ENCODE results near the gene ZNF236.
A peak's percentile ranks its signal among the peaks of the same experiment; 100 is the strongest.
"Not testable (repeated sequence)": the region's sequence is repeated elsewhere in the genome, so short reads cannot be mapped to it uniquely, and the experiment has no call there.

The ZNF236 gene

DNA sequence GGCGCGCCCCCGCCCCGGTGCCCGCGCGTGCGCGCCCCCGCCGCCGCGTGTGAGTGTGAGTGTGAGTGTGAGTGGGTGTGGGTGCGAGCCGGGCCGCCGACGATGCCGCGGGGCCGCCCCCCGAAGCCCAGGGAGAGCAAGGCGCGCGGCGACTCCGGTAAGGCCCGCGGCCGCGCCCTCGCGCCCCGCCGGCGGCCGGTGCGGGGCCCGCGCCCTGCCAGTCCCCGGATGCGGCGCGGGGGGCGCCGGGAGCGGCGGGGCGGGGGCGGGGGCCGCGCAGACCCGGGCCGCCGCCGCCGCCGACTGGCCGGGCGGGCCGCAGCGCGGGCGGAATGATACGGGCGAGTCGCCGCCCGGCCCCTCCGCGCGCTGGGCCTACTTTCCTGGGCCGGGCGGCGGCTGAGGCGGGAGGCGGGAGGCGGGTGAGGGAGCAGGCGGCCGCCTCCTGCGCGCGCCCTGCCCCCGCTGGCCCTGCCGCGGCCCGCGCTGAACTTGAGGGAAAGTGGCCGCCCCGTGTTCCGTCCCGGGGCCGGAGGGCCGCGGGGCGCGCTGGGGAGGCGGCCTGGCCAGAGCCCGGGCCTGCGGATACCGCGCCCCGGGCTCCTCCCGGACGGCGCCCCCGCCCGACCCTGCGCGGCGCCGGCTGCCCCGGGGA lies at the start of gene ZNF236:
ZNF236 (plus strand) TSS at position 52 of the 655 bp plus-strand sequence; CDS start at position 103, 51 bp downstream.
- FAIRE-seq (no peak), DNase-seq (ENCODE audit: low spot score) (peak; percentile 30)

DNA sequence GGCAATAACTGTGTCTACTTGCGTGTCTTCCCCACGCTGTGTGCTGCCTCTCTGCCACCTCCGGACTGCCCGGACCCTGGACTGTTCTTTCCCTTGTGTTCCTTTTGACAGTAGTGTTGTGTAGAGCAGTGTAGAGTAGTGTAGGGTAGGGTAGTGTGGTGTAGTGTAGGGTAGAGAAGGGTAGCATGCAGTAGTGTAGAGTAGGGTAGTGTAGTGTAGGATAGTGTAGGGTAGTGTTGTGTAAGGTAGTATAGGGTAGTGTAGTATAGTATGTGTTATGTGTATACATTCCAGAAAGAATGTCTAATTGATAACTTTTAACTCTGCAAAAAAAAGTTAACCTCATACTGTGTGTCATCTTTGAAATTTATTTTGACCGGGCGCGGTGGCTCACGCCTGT lies 49.7 kb upstream of the ZNF236 start:
- DNase-seq (ENCODE audit: low spot score) (no peak), FAIRE-seq (no peak)

DNA sequence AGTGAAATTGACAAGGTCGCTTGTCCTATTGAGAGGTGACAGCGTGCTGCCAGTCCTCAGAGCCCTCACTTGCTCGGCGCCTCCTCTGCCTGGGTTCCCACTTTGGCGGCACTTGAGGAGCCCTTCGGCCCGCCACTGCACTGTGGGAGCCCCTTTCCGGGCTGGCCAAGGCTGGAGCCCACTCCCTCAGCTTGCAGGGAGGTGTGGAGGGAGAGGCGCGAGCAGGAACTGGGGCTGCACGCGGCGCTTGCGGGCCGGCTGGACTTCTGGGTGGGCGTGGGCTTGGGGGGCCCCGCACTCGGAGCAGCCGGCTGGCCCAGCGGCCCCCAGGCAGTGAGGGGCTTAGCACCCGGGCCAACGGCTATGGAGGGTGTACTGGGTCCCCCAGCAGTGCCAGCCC lies 45.3 kb upstream of the ZNF236 start:
- not testable (repeated sequence) for FAIRE-seq; DNase-seq (ENCODE audit: low spot score)

GRCh38 chr18:76783786-76784484 lies 38.4 kb upstream of the ZNF236 start:
- FAIRE-seq (no peak), DNase-seq (ENCODE audit: low spot score) (no peak)

DNA sequence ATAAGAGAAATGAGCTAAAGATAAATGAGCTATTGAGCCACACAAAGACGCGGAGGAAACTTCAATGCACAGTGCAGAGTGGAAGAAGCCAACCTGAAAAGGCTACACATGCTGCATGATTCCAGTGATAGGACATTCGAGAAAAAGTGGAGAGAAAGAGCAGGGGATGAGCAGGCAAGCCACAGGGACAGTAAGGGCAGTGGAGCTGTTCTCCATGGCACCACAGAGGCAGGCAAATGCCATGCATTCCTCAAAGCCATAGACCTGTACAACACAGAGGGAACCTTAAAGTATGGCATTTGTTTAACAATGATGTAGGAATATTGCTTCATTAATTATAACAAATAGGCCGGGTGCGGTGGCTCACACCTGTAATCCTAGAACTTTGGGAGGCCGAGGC lies 36.5 kb upstream of the ZNF236 start:
- DNase-seq (ENCODE audit: low spot score): no peak
- FAIRE-seq: no peak

- FAIRE-seq (no peak), DNase-seq (ENCODE audit: low spot score) (no peak)
Measured at GRCh38 chr18:76788571-76789317, 33.6 kb upstream of the ZNF236 start.

DNA sequence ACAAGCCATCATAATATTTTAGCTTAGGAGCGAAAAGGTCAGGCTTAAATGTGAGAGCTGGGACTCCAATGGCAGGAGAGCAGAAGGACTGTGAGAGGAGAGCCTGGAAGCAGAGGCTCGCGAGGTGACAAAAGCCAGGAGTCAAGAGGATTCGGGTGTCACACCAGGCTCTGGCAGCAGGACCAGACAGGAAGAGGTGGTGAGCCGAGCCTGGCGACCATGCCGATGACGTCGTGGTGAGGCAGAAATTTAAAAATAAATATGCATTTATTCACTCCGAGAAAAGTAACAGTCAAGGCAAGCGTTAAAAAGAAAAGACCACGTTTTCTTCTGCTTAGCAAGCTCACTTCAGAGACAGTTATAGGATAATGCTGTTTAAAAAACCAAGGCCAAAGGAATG lies 31.3 kb upstream of the ZNF236 start:
- DNase-seq (ENCODE audit: low spot score) (no peak), FAIRE-seq (no peak)

DNA sequence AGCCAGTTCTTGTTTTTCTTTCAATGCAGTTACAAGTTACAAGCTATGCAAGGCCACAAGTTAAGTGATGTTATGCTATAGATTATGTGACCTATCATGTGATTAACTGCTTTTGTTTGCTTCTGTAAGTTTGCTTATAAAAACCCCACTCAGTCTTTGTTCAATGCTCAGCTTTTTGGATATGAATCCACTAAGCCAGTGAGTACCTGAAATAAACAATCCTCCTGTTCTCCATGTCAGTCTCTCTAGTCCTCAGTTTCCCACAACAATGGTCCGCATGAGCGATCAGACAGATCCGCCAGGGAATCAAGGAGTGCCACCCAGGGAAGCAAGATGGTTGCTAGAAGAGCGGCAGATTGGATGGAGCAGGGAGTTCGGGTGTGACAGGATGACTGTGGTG lies 30.7 kb upstream of the ZNF236 start:
- FAIRE-seq (no peak), DNase-seq (ENCODE audit: low spot score) (no peak)

GRCh38 chr18:76794326-76794725 lies 28.0 kb upstream of the ZNF236 start:
- FAIRE-seq: no peak
- DNase-seq (ENCODE audit: low spot score): no peak

GRCh38 chr18:76801567-76802505 lies 20.5 kb upstream of the ZNF236 start:
- FAIRE-seq (no peak), DNase-seq (ENCODE audit: low spot score) (peak; percentile 6)

GRCh38 chr18:76803413-76803812 lies 18.9 kb upstream of the ZNF236 start:
- no peak for FAIRE-seq
- no peak for DNase-seq (ENCODE audit: low spot score)

DNA sequence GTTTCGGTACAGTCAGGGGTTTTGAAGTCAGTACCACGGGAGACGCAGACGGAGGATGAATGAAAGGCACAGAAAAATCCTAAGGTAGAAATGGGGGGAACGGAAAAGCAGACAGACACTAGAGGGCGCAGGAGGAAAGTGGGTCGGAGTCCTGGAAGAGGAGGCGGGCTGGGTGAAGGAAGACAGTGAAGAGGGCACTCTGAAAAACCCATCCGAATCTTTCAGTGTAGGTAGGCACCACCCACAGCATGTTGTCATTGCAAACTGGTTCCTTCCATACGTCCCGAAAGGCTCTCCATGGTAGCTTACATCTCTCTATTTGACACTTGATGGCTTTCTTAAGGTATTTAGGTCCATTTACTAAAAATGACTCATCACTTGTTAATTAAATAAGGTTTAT lies 18.5 kb upstream of the ZNF236 start:
- FAIRE-seq (no peak), DNase-seq (ENCODE audit: low spot score) (peak; percentile 30)

- no peak for FAIRE-seq
- DNase-seq (ENCODE audit: low spot score): no peak
Measured at GRCh38 chr18:76805221-76805620, 17.1 kb upstream of the ZNF236 start.

DNA sequence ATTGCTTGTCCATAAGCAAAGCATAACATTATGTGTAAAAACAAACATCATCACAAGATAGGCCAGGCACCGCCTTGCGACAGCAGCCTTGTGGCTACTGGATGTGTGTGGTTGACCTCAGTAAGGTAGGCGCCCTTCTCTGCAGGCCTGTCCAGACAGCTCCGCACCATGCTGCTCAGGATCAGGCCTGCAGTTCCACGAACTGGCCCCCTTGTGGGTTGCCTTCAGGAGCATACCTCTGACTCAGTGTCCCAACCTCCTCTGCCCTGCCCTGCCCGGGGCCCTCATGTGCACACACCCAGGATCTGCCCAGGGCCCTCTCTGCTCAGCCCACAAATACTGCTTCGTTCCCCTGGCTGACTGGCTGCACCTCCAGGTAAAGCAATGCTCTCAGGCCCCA lies 16.1 kb upstream of the ZNF236 start:
- DNase-seq (ENCODE audit: low spot score) (no peak), FAIRE-seq (no peak)

- FAIRE-seq (no peak), DNase-seq (ENCODE audit: low spot score) (no peak)
Measured at GRCh38 chr18:76808561-76808960, 13.8 kb upstream of the ZNF236 start.

DNA sequence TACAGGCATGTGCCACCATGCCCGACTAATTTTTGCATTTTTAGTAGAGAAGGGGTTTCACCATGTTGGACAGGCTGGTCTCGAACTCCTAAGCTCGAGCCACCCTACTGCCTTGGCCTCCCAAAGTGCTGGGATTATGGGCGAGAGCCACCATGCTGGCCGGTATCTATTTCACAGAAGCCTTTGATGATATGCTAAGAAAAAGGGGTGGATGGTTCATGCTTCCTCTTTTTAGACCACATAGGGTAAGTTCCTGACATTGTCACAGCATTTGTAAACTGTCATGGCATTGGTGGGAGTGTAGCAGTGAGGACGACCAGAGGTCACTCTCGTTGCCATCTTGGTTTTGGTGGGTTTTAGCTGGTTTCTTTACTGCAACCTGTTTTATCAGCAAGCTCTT lies 10.8 kb upstream of the ZNF236 start:
- FAIRE-seq; DNase-seq (ENCODE audit: low spot score): not testable (repeated sequence)

DNA sequence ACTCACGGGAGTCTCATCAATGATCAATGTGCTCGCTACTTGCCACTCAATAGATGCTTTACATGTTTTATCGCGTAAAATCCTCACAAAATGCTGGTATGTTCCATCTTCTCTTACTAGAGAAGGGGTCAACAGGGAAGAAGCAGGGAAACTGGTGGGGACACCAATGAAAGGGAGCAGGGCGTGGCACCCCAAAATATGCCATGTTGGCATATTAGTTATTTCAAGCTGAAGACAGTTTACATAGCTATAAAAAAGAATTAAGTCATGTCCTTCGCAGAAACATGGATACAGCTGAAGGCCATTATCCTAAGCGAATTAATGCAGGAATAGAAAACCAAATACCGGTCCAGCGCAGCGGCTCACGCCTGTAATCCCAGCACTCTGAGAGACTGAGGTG lies 8.1 kb upstream of the ZNF236 start:
- DNase-seq (ENCODE audit: low spot score) (no peak), FAIRE-seq (no peak)

DNA sequence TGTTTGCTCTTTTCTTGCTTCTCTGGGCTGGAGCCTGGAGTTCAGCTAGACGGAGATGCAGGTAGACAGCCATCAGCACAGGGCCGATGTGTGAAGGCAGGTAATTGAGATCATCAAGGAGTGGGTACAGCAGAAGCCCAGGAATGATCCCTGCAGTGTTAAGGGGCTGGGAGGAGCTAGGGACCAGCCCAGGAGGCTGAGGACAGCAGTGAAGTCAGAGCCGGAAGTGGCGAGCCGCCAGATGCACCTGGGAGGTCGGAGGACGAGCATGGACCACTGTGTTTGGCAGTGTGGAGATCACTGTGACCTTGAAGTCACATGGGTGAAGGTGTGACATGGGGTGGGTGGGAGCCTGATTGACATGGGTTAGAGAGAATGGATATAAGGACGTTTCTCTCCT lies 6.2 kb upstream of the ZNF236 start:
- DNase-seq (ENCODE audit: low spot score): no peak
- FAIRE-seq: no peak

DNA sequence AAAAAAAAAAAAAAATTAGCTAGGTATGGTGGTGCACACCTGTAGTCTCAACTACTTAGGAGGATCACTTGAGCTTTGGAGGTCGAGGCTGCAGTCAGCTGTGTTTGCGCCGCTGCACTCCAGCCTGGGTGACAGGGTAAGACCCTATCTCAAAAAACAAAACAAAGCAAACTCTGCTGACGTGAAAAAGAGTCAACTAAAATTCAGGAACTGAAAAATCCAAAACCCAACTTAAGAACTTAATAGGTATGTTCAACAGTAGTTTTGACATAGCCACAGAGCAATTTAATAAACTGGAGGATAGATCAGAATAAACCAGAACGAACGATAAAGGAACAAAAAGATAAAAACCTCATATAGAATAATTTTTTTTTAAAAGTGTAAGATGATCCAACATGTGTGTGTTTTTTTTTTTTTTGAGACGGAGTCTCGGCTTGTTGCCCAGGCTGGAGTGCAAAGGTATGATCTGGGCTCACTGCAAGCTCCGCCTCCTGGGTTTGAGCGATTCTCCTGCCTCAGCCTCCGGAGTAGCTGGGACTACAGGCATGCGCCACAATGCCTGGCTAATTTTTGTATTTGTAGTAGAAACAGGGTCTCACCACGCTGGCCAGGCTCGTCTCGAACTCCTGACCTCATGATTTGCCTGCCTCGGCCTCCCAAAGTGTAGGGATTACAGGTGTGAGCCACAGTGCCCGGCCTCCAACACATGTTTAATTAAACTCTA lies 4.3 kb upstream of the ZNF236 start:
- FAIRE-seq: no peak
- DNase-seq (ENCODE audit: low spot score): no peak

DNA sequence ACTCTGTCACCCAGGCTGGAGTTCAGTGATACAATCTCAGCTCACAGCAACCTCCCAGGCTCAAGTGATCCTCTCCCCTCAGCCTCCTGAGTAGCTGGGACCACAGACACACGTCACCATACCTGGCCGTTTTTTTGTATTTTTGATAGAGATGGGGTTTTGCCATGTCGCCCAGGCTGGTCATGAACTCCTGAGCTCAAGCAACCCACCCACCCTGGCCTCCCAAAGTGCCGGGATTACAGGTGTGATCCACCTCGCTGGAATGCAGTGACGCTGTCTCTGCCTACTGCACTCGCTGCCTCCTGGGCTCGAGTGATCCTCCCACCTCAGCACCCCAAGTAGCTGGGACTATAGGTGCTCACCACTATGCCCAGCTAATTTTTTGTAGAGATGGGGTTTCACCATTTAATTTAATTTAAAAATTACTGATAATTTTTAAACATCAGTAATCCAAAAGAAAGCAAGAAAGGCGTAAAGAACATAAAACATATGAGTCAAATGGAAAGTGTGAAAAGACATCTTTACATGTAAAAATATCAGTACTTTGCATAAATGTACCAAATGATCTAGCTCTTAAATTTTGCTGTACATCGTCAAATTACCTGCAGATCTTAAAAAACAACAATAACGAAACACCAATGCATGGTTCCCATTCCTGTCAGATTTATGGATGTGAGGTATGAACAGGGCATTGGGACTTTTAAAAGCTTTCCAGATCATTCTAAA lies 2.8 kb upstream of the ZNF236 start:
- DNase-seq (ENCODE audit: low spot score) (no peak), FAIRE-seq (no peak)

Measured in RCC 7860 (cell line).